Endothelial cell of umbilical vein (primary cell): ENCODE results near the gene C17orf107. TPM values are rescaled to one million over a fixed set of nuclear protein-coding genes. Genes with fewer than 3 reads are reported as not detected.

Source experiments
- BruUV-seq: library from RNA; stranded (reverse); fragments of 400-500 nt; replicated peaks from 2 replicates; lab custom pipeline; 2021; lab: Mats Ljungman, UMichigan
- CTCF ChIA-PET: fragments of 300-600, 350-600 bp; sonication (Branson Sonifier 250); formaldehyde crosslinking; loops from one replicate; lab custom pipeline; 2021; ENCODE audit warnings: antibody characterized with exemption, inconsistent platforms; lab: Charles Lee
- POLR2A ChIA-PET: fragments of 300-600, 350-600 bp; sonication (Branson Sonifier 250); formaldehyde crosslinking; loops from one replicate; lab custom pipeline; 2021; ENCODE audit warnings: antibody characterized with exemption, inconsistent platforms; lab: Charles Lee
- DNase-seq: peaks from one replicate; pipeline ENCODE4 v3.0.0-alpha.2; 2011; ENCODE audit warnings: low read depth, low spot score
- FAIRE-seq: peaks from 2 replicates; lab custom pipeline; 2011; peaks lifted over from hg19 to GRCh38; lab: Jason Lieb, UNC
- H2AFZ ChIP-seq: 2 replicates; pipeline ENCODE4 v1.6.0; 2012; ENCODE audit warnings: low read depth, low read length, control low read depth, inconsistent platforms
- H3K27ac ChIP-seq: 2 replicates; pipeline ENCODE4 v1.5.1; 2011; ENCODE audit warnings: low read depth, mild to moderate bottlenecking, control low read depth, low read length, moderate library complexity; ENCODE audit not compliant: insufficient read depth
- H3K27me3 ChIP-seq, 2 experiments: 2 replicates each; pipeline versions ENCODE4 v1.6.0 to v1.6.1; 2011; ENCODE audit warnings: low read length in 2 of 2, mixed read lengths in 1 of 2; ENCODE audit not compliant: control insufficient read depth in 2 of 2, insufficient read depth in 2 of 2
- H3K36me3 ChIP-seq, 2 experiments: 2 replicates in 1 of 2; 3 replicates in 1 of 2; pipeline ENCODE4 v1.5.1; 2011; ENCODE audit warnings: low read length in 2 of 2, mild to moderate bottlenecking in 1 of 2, moderate library complexity in 1 of 2; ENCODE audit not compliant: control insufficient read depth in 2 of 2, insufficient read depth in 2 of 2; ENCODE audit errors: extremely low read depth in 1 of 2
- H3K4me1 ChIP-seq: 3 replicates; pipeline ENCODE4 v1.5.1; 2011; ENCODE audit warnings: mild to moderate bottlenecking, low read length; ENCODE audit not compliant: control insufficient read depth, insufficient read depth; ENCODE audit errors: extremely low read depth
- H3K4me2 ChIP-seq: 2 replicates; pipeline ENCODE4 v1.6.1; 2011; ENCODE audit warnings: low read length, control low read depth, mixed read lengths; ENCODE audit not compliant: insufficient read depth
- H3K4me3 ChIP-seq, 3 experiments: fragments of 200-600 bp in 1 of 3; sonication (generic), shearing (Covaris generic) in 1 of 3; replicated peaks in 1 of 3; 2 replicates each; pipeline ENCODE4 v1.5.1; 2011 to 2016; ENCODE audit warnings: control low read depth in 3 of 3, low read length in 3 of 3, mild to moderate bottlenecking in 2 of 3, inconsistent platforms in 1 of 3, low read depth in 1 of 3, moderate library complexity in 1 of 3; ENCODE audit not compliant: insufficient read depth in 1 of 3
- H3K79me2 ChIP-seq: 2 replicates; pipeline ENCODE4 v1.6.0; 2012; ENCODE audit warnings: low read length, inconsistent platforms; ENCODE audit not compliant: control insufficient read depth, insufficient read depth
- H3K9ac ChIP-seq: replicated peaks from 2 replicates; pipeline ENCODE3; 2011; ENCODE audit warnings: low read length, control low read depth; ENCODE audit not compliant: insufficient read depth; ENCODE audit errors: extremely low read depth
- H3K9me1 ChIP-seq: replicated peaks from 3 replicates; pipeline ENCODE4 v1.6.0; 2011; ENCODE audit warnings: mild to moderate bottlenecking, low read length; ENCODE audit not compliant: control insufficient read depth, insufficient read depth; ENCODE audit errors: extremely low read depth
- H3K9me3 ChIP-seq: replicated peaks from 2 replicates; pipeline ENCODE4 v1.5.1; 2012; ENCODE audit warnings: low read length, inconsistent platforms; ENCODE audit not compliant: control insufficient read depth, insufficient read depth
- H4K20me1 ChIP-seq: replicated peaks from 2 replicates; pipeline ENCODE3; 2011; ENCODE audit warnings: mild to moderate bottlenecking, low read length; ENCODE audit not compliant: control insufficient read depth, insufficient read depth; ENCODE audit errors: extremely low read depth
- CTCF ChIP-seq, 2 donors: IDR thresholded peaks; 1 replicate in 1 of 2; 2 replicates in 1 of 2; pipeline ENCODE4 v1.5.1; 2011; ENCODE audit warnings: low read length in 2 of 2, mild to moderate bottlenecking in 2 of 2, moderate library complexity in 2 of 2, control low read depth in 1 of 2, inconsistent platforms in 1 of 2, low read depth in 1 of 2; ENCODE audit not compliant: insufficient read depth in 1 of 2; ENCODE audit errors: extremely low read depth in 1 of 2
- EZH2 ChIP-seq: IDR thresholded peaks from 2 replicates; pipeline ENCODE4 v1.6.1; 2012; ENCODE audit warnings: borderline replicate concordance, low read depth, mild to moderate bottlenecking, moderate library complexity, low read length, inconsistent platforms; ENCODE audit not compliant: severe bottlenecking
- FOS ChIP-seq: IDR thresholded peaks from 2 replicates; pipeline ENCODE4 v1.6.1; 2011; ENCODE audit warnings: mild to moderate bottlenecking, low read length, moderate library complexity, borderline replicate concordance; ENCODE audit not compliant: insufficient read depth
- GATA2 ChIP-seq: IDR thresholded peaks from 2 replicates; pipeline ENCODE4 v1.7.0; 2011; ENCODE audit warnings: low read depth, mild to moderate bottlenecking, moderate library complexity, mixed read lengths, low read length; ENCODE audit not compliant: insufficient read length, insufficient read depth
- JUN ChIP-seq: IDR thresholded peaks from 2 replicates; pipeline ENCODE4 v1.6.1; 2011; ENCODE audit warnings: borderline replicate concordance, low read depth; ENCODE audit not compliant: insufficient read length, insufficient read depth
- MAX ChIP-seq: IDR thresholded peaks from 2 replicates; pipeline ENCODE4 v1.6.1; 2011; ENCODE audit not compliant: insufficient read depth, insufficient read length
- MYC ChIP-seq: IDR thresholded peaks from one replicate; pipeline ENCODE4 v1.6.1; 2011; ENCODE audit warnings: mild to moderate bottlenecking, low read depth, low read length
- POLR2A ChIP-seq: IDR thresholded peaks from 2 replicates; pipeline ENCODE4 v1.6.1; 2012; ENCODE audit warnings: low read depth, mild to moderate bottlenecking, control low read depth, low read length
- POLR2AphosphoS5 ChIP-seq: IDR thresholded peaks from 2 replicates; pipeline ENCODE4 v1.6.1; 2012; ENCODE audit warnings: low read depth, mild to moderate bottlenecking, control low read depth, low read length, moderate library complexity; ENCODE audit not compliant: insufficient read depth
- dilution Hi-C: fragments of 300-500 bp; cut with MboI; formaldehyde crosslinking; loops from one replicate; pipeline ENCODE4 v1.15.0; 2019; ENCODE audit warnings: low sequenced_read_pairs; ENCODE audit not compliant: extremely low pct_ligation_motif_present
- intact Hi-C: fragments of 100-400 bp; cut with micrococcal nuclease; formaldehyde crosslinking; loops from one replicate; pipeline ENCODE4 v1.10.0; 2022
- polyA plus RNA-seq, 4 experiments: library from polyadenylated mRNA; depleted of rRNA in 3 of 4; stranded (reverse) in 3 of 4; unstranded in 1 of 4; fragments of >200 nt; gene quantifications; 2 replicates each; pipeline versions ENCODE4 v1.2.1 to v1.2.3, GENCODE V29; 2011 to 2012; ENCODE audit warnings: missing spikeins in 1 of 4
- total RNA-seq: library from RNA; stranded (reverse); gene quantifications from 2 replicates; pipeline ENCODE4 v1.2.3, GENCODE V29; 2021

Gene C17orf107
- total and polyA plus RNA-seq, 2 donors (not counting 3 experiments of a cell fraction or from before 2014, with no cell fraction given) = 0.68 to 1.0 TPM

- Histone ChIP-seq H3K4me1 (no peaks in the 10 kb centered on the region), H3K36me3 (peaks cover 2 to 20% of the 10 kb centered on the region in 2 experiments), H3K4me3 (no peak overlapping the region), H3K27me3 (no peaks in the 10 kb centered on the region), H2AFZ (no peak overlapping the region), H3K4me2 (no peak overlapping the region), H3K79me2 (no peaks in the 10 kb centered on the region), H3K27ac (no peak overlapping the region), H3K9me1 (no peaks in the 10 kb centered on the region), H3K9me3 (no peaks in the 10 kb centered on the region), H3K9ac (no peak overlapping the region), H4K20me1 (no peaks in the 10 kb centered on the region)
- intact Hi-C loops (no loop called here), dilution Hi-C loops (no loop called here)
- FAIRE-seq (no peak), DNase-seq (no peak)
- POLR2A ChIA-PET = no interaction called here
- TF ChIP-seq GATA2 (no peak), POLR2AphosphoS5 (no peak), CTCF (IDR thresholded peaks at IDR 0.05; ENCODE audit: extremely low read depth in 1 of 2, insufficient read depth in 1 of 2, low read depth in 1 of 2, low read length in 2 of 2) (no peak), EZH2 (no peak), MYC (no peak), FOS (no peak), MAX (no peak), JUN (no peak), POLR2A (no peak)
- no TSS peak for BruUV-seq
- CTCF ChIA-PET = interaction anchor here (1.7 to 5.9 kb wide), 3 partner anchors 12 to 91 kb away, joined by 3 to 61 read pairs (median 5); partner anchors contain the start of genes GLTPD2 and VMO1
Observed at GRCh38 chr17:4879601-4880000, 19.7 kb upstream of the C17orf107 start.
